ENCODE measurements around the gene LGMN. TPM values are rescaled to one million over a fixed set of nuclear protein-coding genes. Genes with fewer than 3 reads are reported as not detected.
A peak's percentile ranks its signal among the peaks of the same experiment; 100 is the strongest.
"Not testable (repeated sequence)": the region's sequence is repeated elsewhere in the genome, so short reads cannot be mapped to it uniquely, and the experiment has no call there.

Gene LGMN
- total RNA-seq, 2 donors from 2014 or later = 70.0 to 107 TPM

DNA sequence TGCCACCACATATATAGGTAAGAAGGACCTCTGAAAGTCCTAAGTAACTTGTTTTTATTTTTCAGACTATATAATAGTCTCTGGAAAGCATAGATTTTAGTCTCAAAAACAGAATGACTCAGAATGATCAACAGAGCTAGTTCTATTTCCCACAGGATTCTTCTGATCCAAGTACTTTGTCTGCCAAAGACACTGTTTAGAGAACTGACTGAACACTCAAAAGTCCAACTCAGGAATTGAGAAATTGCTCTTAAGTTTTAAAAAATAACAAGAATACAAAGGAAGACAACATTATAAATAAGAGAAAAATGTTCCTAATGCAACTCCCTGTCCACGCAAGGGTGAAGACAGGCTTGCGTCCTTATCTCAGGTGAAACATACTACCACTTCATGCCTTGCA, 29.0 kb downstream of the LGMN start:
- TF ChIP-seq, protein P1, sequence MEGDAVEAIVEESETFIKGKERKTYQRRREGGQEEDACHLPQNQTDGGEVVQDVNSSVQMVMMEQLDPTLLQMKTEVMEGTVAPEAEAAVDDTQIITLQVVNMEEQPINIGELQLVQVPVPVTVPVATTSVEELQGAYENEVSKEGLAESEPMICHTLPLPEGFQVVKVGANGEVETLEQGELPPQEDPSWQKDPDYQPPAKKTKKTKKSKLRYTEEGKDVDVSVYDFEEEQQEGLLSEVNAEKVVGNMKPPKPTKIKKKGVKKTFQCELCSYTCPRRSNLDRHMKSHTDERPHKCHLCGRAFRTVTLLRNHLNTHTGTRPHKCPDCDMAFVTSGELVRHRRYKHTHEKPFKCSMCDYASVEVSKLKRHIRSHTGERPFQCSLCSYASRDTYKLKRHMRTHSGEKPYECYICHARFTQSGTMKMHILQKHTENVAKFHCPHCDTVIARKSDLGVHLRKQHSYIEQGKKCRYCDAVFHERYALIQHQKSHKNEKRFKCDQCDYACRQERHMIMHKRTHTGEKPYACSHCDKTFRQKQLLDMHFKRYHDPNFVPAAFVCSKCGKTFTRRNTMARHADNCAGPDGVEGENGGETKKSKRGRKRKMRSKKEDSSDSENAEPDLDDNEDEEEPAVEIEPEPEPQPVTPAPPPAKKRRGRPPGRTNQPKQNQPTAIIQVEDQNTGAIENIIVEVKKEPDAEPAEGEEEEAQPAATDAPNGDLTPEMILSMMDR (IDR thresholded peaks at IDR 0.05) = no peak
- no peaks in the 10 kb centered on the region for H3K27me3 ChIP-seq
- no peak overlapping the region for H3K4me3 ChIP-seq
- H3K36me3 ChIP-seq = no peaks in the 10 kb centered on the region
- peak overlapping the region; percentile 46 for H3K27ac ChIP-seq
- no peaks in the 10 kb centered on the region for H3K4me1 ChIP-seq
- DNase-seq = no peak
- no peak overlapping the region for H3K9ac ChIP-seq (ENCODE audit: low read depth in 2 of 2, low read length in 2 of 2)
- no peaks in the 10 kb centered on the region for H3K9me3 ChIP-seq
- intact Hi-C loops (cut with DNase I) = no loop called here

DNA sequence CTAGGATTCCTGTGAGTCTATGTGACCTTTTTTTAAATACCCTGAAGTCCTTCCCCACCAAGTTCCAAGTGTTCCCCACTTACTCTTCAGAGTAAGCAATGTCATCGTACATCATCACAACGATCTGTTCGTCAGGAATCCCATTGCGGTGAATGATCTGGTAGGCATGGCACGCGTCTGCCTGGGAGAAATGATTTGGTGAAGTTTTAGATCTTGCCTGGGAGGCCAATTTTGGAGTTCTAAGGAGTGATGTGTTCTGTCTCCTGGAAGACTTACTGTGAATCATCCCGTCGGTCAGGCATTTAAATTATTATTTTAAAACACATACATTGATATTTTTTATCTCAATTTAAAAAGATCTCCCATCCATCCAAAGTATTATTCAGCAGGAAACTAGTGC, 29.8 kb downstream of the LGMN start:
- no peaks in the 10 kb centered on the region for H3K4me1 ChIP-seq
- H3K4me3 ChIP-seq = no peak overlapping the region
- H3K27me3 ChIP-seq = no peaks in the 10 kb centered on the region
- TF ChIP-seq, protein P1 (IDR thresholded peaks at IDR 0.05) = no peak
- H3K27ac ChIP-seq = no peak overlapping the region
- H3K9ac ChIP-seq (ENCODE audit: low read depth in 2 of 2, low read length in 2 of 2) = no peak overlapping the region
- no peaks in the 10 kb centered on the region for H3K36me3 ChIP-seq
- DNase-seq = no peak
- intact Hi-C loops (cut with DNase I) = no loop called here
- H3K9me3 ChIP-seq = no peaks in the 10 kb centered on the region

DNA sequence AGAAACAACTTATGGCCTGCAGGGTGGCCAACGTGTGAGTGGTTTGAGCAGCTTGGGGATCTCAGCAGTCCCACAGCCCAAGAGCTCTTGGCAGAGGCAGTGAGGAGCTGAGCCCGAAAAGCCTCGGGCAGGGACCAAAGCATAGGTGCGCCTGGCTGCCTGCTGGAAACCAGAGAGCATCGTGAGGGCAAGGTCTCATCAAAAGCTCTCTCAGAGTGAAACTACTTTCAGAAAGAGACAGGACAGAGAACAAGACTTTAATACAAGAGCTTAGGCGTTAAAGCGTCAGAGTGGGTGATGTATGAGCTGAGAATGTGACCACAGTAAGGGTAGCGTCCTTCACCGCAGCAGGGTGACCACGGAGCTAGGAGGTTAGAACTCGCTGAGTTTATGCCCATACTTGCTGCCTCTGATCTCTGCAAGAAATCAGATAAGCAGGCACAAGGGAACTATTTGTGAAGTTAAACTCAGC, 30.8 kb downstream of the LGMN start:
- Histone ChIP-seq H3K4me3 (no peak overlapping the region), H3K27me3 (no peaks in the 10 kb centered on the region), H3K9ac (ENCODE audit: low read depth in 2 of 2, low read length in 2 of 2) (peak overlapping the region in 1 of 2 donors; percentile 5), H3K36me3 (no peaks in the 10 kb centered on the region), H3K4me1 (no peaks in the 10 kb centered on the region), H3K9me3 (no peaks in the 10 kb centered on the region), H3K27ac (no peak overlapping the region)
- DNase-seq = no peak
- TF ChIP-seq, protein P1 (IDR thresholded peaks at IDR 0.05) = no peak
- intact Hi-C loops (cut with DNase I) = no loop called here

DNA sequence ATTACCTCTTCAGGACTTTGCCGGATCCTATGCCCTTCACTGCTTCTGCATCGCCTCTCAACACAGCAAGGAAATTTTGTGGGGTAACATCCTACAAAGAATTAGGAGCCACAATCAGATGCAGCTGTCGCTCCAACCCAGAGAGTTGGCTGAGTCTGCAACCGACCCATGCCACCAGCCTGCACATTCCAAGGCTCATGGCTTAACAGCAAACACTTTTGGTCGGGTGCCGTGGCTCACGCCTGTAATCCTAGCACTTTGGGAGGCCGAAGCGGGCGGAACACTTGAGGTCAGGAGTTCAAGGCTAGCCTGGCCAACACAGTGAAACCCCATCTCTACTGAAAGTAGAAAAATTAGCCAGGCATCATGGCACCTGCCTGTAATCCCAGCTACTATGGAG, 32.3 kb downstream of the LGMN start:
- intact Hi-C loops (cut with DNase I) = no loop called here
- Histone ChIP-seq H3K36me3 (no peaks in the 10 kb centered on the region), H3K4me1 (no peaks in the 10 kb centered on the region), H3K9ac (ENCODE audit: low read depth in 2 of 2, low read length in 2 of 2) (no peak overlapping the region), H3K9me3 (no peaks in the 10 kb centered on the region), H3K27me3 (no peaks in the 10 kb centered on the region), H3K27ac (no peak overlapping the region), H3K4me3 (no peak overlapping the region)
- DNase-seq = no peak
- TF ChIP-seq, protein P1 (IDR thresholded peaks at IDR 0.05) = no peak

DNA sequence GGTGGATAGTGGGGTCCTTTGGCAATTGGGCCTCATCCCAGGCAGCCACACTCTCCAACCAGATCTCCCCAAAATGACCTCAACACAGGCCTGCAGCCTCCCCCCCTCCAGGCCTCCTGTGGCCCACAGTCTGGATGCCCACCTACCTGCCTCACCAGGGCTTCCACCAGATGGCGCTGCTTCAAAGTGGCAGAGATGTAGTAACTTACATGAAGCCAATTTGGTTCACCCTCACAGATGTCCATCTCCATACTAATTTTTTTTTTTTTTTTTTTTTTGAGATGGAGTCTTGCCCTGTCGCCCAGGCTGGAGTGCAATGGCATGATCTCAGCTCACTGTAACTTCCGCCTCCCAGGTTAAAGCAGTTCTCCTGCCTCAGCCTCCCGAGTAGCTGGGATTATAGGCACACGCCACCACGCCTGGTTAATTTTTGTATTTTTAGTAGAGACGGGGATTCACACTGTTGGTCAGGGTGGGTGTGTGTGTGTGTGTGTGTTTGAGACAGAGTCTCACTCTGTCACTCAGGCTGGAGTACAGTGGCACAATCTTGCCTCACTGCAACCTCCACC, 33.6 kb downstream of the LGMN start:
- H3K9ac ChIP-seq (ENCODE audit: low read depth in 2 of 2, low read length in 2 of 2); H3K4me1 ChIP-seq; H3K9me3 ChIP-seq; H3K27me3 ChIP-seq; H3K27ac ChIP-seq; H3K4me3 ChIP-seq; H3K36me3 ChIP-seq: not testable (repeated sequence)
- DNase-seq = peak; percentile 89
- TF ChIP-seq, protein P1 (IDR thresholded peaks at IDR 0.05) = peak; percentile 79
- intact Hi-C loops (cut with DNase I) = loop anchor here (2.0 kb wide), 1 partner anchor 68 kb away; no protein-coding TSS in a partner anchor
